ENCODE measurements around the gene ZNF385A. TPM values are rescaled to one million over a fixed set of nuclear protein-coding genes. Genes with fewer than 3 reads are reported as not detected.

Gene ZNF385A
- total and polyA plus RNA-seq, 2 donors (not counting 3 experiments of a cell fraction or from before 2014, with no cell fraction given): 1.6 to 7.9 TPM

DNA sequence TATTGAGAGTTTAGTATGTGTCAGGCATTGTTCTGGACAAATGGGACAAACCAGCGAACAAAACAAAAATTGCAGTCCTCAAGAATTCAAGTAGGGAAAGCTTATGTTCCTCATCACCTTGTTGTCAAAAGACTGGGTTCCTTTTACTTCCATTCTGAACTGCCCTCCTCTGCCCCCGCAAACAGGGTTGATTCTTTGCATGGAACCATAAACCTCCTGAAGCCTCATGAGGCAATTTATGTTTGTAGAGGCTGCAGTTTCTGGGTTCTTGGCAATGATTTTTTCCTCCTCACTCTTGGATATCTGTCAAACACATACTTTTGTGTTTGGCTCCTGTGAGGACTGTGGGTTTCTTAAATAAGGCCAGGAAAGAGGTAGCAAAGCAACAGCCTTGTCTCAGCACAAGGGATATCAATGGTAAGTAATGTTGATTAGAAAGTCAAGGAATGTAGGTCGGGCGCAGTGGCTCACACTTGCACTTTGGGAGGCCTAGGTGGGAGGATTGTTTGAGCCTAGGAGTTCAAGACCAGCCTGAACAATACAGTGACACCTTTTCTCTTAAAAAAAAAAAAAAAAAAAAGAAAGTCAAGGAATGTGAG, 45.7 kb downstream of the ZNF385A start:
- ChIA-PET POLR2A (no interaction called here), CTCF (interaction anchor here (1.4 to 5.4 kb wide), 3 partner anchors 14 to 87 kb away, joined by 6 to 33 read pairs (median 24); partner anchors contain the start of gene COPZ1)
- no peak overlapping the region for H3K4me2 ChIP-seq (ENCODE audit: insufficient read depth, low read length)
- H4K20me1 ChIP-seq (replicated peaks; ENCODE audit: control insufficient read depth, extremely low read depth, insufficient read depth, low read length): no peaks in the 10 kb centered on the region
- intact Hi-C loops (cut with micrococcal nuclease): no loop called here
- DNase-seq (ENCODE audit: low read depth, low spot score) (no peak), FAIRE-seq (no peak)
- H2AFZ ChIP-seq (ENCODE audit: low read depth, low read length): no peak overlapping the region
- H3K4me1 ChIP-seq (ENCODE audit: control insufficient read depth, extremely low read depth, insufficient read depth, low read length): no peaks in the 10 kb centered on the region
- dilution Hi-C loops (cut with MboI; ENCODE audit: extremely low pct_ligation_motif_present, low sequenced_read_pairs): no loop called here
- no TSS peak for BruUV-seq (replicated peaks)
- peaks cover 15 to 18% of the 10 kb centered on the region in 2 experiments for H3K36me3 ChIP-seq (ENCODE audit: control insufficient read depth in 2 of 2, extremely low read depth in 1 of 2, insufficient read depth in 2 of 2, low read length in 2 of 2)
- H3K79me2 ChIP-seq (ENCODE audit: control insufficient read depth, insufficient read depth, low read length): peaks cover 5% of the 10 kb centered on the region
- no peak overlapping the region for H3K4me3 ChIP-seq (replicated peaks in 1 of 3; ENCODE audit: insufficient read depth in 1 of 3, low read depth in 1 of 3, low read length in 3 of 3)
- H3K9ac ChIP-seq (replicated peaks; ENCODE audit: extremely low read depth, insufficient read depth, low read length): no peak overlapping the region
- H3K27ac ChIP-seq (ENCODE audit: insufficient read depth, low read depth, low read length): no peak overlapping the region
- H3K27me3 ChIP-seq (ENCODE audit: control insufficient read depth in 2 of 2, insufficient read depth in 2 of 2, low read length in 2 of 2): no peaks in the 10 kb centered on the region
- no peaks in the 10 kb centered on the region for H3K9me1 ChIP-seq (replicated peaks; ENCODE audit: control insufficient read depth, extremely low read depth, insufficient read depth, low read length)
- H3K9me3 ChIP-seq (replicated peaks; ENCODE audit: control insufficient read depth, insufficient read depth, low read length): no peaks in the 10 kb centered on the region
- TF ChIP-seq GATA2 (IDR thresholded peaks at IDR 0.05; ENCODE audit: insufficient read depth, insufficient read length, low read depth, low read length) (no peak), JUN (IDR thresholded peaks at IDR 0.05; ENCODE audit: borderline replicate concordance, insufficient read depth, insufficient read length, low read depth) (no peak), MYC (IDR thresholded peaks at IDR 0.05; ENCODE audit: low read depth, low read length) (no peak), POLR2A (IDR thresholded peaks at IDR 0.05; ENCODE audit: low read depth, low read length) (no peak), POLR2AphosphoS5 (IDR thresholded peaks at IDR 0.05; ENCODE audit: insufficient read depth, low read depth, low read length) (no peak), EZH2 (IDR thresholded peaks at IDR 0.05; ENCODE audit: borderline replicate concordance, low read depth, low read length, severe bottlenecking) (no peak), FOS (IDR thresholded peaks at IDR 0.05; ENCODE audit: borderline replicate concordance, insufficient read depth, low read length) (no peak)
- TF ChIP-seq, protein P1, sequence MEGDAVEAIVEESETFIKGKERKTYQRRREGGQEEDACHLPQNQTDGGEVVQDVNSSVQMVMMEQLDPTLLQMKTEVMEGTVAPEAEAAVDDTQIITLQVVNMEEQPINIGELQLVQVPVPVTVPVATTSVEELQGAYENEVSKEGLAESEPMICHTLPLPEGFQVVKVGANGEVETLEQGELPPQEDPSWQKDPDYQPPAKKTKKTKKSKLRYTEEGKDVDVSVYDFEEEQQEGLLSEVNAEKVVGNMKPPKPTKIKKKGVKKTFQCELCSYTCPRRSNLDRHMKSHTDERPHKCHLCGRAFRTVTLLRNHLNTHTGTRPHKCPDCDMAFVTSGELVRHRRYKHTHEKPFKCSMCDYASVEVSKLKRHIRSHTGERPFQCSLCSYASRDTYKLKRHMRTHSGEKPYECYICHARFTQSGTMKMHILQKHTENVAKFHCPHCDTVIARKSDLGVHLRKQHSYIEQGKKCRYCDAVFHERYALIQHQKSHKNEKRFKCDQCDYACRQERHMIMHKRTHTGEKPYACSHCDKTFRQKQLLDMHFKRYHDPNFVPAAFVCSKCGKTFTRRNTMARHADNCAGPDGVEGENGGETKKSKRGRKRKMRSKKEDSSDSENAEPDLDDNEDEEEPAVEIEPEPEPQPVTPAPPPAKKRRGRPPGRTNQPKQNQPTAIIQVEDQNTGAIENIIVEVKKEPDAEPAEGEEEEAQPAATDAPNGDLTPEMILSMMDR (IDR thresholded peaks at IDR 0.05; ENCODE audit: extremely low read depth in 1 of 2, insufficient read depth in 1 of 2, low read depth in 1 of 2, low read length in 2 of 2): no peak

All from endothelial cell of umbilical vein (primary cell).